Midbrain (tissue), 1 donor: ENCODE measurements around the gene CFAP65.
A peak's percentile ranks its signal among the peaks of the same experiment; 100 is the strongest.

Experiments used
- DNase-seq: peaks from one replicate; lab custom pipeline; 2025; lab: John Stamatoyannopoulos, UW

Gene CFAP65

DNA sequence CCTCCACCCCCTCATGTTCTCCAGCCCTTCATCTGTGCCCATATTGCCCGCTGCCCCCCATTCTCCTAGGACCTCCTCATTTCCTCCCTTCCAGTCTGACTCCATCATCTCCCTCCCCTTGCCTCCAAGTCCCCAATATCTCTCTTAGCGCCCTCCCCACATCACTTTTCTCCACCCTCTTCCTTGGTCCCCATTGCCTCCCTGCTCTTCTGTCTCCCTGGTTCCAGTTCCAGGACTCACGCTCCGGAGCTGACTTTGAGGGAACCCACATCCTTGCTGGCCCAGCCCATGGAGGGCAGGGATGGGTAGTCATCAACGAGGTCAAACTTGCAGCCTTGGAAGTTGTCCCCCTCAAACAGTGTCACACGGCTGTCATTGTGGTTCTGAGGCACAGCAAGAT is 50.7 kb downstream of the CFAP65 start:
- no peak for DNase-seq

- DNase-seq = no peak
These were observed 51.3 kb downstream of the CFAP65 start for GRCh38 chr2:218990052-218990451.

DNA sequence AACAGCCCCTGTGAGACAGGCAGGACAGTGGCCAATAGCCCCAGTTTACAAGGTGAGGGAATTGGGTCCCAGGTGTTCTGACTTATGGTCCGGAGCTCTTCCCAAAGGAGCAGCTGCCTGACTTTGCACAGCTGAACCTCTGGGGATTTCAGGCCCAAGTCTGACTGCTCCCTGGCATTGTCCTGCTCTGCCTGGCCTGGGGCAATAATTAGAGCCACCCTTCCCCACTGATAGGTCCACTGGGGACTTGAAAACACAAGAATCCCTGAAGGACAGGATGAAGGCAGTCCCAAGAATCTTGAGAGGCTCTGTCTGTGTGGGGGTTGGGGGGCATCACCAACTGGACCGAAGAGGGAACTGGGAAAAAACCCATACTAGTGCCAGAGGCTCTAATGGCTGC is 52.7 kb downstream of the CFAP65 start:
- no peak for DNase-seq

GRCh38 chr2:218988164-218988563 is 53.2 kb downstream of the CFAP65 start:
- no peak for DNase-seq

GRCh38 chr2:218986148-218986761 is 55.1 kb downstream of the CFAP65 start:
- no peak for DNase-seq

DNA sequence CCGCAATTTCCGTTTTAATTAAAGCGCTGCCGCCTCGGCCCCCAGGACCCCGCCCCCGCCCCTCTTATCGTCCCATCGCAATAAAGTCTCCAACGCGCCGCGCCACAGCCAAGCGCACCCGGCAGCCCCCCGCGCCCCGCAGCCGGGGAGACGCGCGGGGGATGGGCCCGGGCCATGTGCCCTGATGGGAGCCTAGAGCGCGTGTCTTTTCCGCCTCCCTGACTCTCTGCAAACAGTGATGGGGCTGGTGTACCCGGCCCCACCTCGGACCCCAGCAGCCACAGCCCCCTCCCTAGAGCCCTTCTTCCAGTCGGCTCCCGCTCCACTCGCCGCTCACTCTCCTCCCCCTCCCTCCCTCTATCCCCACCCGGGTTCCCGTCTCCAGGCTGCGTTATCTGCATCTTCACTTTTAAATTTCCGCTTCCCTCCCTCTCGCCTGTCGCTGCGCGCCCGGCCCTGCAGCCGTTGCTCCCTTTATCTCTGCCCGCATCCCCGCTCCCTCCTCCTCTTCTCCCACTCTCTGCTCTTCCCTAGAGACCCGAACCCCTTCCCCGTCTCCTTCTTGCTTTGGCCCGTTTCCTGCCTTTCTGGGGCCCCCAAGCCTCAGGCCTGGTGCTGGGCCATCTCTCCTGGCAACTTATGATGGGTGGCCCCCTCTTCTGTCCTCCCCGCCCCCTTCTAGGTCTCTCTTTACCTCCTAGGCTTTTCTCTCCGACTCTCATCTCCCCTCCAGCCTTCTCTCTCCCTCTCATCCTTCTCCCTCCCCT is 55.8 kb downstream of the CFAP65 start:
- DNase-seq = no peak

DNA sequence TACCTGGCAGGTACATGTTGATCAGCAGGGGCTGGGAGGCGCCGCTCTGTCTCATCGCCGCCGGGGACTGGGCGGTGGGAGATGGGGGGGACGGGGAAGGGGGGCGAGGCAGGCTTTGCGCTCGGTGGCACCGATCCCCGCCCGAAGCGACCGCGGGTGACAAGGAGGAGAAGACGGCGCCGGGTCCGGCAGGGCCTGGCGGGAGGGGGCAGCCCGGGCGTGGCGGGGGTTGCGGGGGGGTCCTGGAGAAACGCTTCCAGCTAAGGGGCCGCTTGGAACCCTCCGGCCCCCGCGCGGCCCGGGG is 56.3 kb downstream of the CFAP65 start, which contains the start of gene FEV:
Gene FEV (minus strand): TSS at position 164 of the 304 bp plus-strand sequence. CDS start 109 bp downstream, at position 55.
- no peak for DNase-seq

DNA sequence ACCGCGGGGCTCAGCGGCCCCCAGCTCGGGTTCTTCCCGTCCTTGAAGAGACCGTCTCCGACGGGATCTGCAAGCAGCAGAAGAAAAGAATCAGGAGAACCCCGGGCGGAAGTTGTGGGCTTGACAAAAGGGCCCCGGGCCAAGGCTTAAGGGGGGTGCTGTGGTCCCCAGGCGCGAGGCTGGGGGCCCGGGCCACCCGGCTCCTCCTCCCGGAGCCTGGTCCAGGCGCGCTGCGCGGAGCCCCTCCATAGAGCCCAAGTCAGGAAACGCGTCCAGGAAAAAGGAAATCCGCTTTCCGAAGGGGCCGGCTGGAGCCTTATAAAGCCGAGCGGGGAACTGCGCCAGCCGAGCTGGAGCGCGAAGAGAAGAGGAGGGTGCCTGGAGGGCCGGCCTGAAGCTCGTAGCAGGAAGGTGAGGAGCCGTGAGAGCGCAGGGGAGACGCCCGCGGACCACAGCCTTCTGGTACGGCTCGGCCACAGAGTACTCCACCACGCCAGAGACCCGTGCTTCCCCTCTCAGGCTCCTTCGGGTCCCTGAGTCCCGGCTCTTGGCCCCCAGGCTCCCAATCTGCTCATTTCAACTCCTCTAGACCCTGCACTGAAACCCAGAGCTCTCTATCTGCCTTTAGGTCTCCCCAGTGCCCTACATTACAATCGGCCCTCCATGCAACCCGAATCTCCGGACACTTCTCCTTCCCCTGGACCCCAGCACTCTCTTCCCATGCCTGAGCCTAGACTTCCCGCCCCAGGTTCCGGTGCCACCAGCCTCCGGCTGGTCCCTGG is 56.9 kb downstream of the CFAP65 start:
- DNase-seq = no peak

DNA sequence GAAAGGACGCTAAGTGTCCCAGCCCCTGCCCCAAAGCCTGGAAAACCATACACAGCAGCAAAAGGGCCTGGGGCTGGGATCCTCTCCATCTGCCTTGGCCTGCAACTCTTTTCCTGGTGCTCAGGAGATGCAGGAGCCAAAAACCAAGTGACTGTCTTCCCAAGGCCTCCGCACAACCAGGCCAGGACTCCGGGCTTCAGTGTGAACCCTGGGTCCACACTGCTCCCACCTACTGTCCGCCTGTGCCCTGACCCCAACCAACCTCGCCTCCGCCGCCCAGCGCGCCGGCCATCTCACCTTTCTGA is 57.4 kb downstream of the CFAP65 start:
- DNase-seq = no peak

DNA sequence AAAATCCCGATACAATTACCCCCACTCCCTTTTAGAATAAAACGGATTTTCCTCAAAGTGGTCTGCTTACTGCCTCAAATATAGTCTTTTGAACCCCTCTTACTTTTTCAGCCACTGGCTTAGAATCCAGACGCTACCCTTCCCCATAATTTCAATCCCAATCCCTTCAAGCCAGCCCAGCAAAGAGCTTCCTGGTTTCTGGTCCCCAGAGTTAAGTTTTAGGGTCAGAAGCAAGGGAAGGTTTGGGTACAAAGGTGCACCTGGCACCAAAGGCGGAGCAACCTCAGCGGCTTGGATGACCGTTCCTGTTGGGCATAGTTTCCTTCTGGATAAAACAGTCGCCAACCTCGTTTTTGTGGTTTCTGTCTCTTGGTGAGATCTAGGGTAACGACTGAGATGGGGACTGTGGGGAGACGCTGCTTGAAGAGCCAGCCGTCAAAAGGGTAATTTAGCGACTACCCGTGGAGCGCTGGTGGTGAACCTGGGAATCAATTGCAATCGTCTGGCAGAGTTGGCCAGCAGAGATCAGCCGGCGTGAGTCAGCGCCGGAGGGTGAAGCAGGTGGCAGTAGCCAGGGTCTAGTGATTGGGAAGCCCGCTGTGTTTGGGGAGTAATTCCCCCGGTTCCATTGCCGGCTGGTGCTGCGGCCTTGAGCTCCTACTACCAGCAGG is 57.9 kb downstream of the CFAP65 start:
- DNase-seq = no peak

DNA sequence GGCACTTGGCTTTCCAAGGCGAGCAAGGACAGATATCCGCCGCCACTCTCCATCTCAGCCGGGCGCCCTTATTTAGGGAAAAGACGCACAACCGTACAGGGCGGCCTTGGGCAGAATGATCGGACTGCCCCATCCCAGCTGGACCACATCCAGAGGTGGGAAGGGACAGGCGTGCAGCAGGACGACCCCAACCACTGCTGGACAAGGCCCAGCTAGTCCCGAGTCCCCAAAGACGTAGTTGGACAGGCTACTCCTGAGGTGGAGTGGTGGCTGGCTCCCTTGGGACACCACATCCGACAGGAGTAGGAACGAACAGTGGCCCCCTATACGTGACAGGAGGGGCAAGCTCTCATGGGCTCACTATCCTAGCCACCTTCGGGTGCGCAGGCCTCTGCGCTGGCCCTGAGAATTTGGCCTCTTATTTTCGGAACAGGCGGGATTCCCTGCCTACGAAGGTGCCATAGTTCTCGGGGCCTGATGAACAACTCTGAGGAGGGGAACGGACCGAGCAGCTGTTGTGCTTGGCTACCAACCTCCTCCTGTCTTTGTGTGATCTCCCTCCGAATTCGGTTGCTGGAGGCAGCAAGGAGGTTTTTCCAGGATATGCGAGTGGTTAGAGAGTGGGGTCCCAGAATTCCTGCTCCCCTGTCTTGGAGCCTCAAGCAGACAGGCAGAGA is 58.6 kb downstream of the CFAP65 start:
- DNase-seq = no peak

GRCh38 chr2:218981881-218982585 is 59.3 kb downstream of the CFAP65 start:
- DNase-seq = no peak

DNA sequence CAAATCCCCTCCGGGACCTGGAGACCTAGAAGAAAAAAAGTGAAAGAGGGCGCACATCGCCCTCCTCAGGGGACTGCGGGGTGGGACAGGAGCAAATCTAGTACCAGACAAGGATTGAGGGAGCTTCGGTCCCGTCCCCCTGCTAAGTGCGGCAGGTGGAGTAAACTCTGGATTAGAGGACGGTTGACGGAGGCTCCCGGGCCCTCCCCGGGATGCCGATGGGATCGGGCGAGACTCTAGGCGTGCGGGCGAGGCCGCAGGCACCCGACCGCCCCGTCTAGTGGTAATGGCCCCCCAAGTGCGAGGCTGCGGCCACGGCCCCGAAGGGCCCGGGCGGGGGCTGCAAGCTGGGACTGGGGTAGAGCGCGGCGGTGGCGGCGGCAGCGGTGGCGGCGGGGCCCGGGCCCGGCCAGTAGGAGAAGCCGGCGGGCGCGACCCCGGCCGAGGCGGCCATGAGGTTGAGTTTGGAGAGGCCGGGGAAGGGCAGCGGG is 59.9 kb downstream of the CFAP65 start:
- DNase-seq = no peak

DNA sequence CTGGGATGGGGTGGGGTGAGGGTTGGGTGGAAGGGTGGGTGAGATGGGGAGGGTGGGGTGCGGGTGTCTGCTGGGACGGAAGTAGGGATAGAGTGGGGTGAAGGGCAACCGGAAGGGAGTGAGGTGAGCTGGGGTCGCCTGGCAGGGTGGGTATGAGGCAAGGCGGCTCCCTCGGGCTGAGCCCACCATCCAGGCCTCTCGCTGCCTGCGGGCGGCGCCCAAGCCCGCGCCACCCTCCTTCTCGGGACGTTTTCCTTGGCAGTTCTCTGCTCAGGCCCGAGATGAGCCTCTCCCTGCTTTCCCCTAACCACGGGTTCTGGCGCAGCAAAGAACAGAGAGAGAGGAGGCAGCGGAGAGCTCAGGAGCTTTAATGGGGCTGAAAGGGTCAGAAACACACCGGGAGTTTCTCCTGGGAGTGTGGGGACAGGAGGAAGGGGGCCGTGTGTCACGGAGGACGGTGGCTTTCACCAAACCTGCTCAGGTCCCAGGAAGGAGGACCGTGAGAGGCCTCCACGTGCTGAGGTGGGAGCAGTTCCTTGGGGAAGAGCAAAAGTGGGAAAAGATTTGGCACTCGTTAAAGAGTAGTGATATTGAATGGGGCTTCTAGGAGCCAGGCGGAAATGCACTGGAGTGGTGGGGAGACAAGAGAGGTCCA is 60.5 kb downstream of the CFAP65 start:
- no peak for DNase-seq

DNA sequence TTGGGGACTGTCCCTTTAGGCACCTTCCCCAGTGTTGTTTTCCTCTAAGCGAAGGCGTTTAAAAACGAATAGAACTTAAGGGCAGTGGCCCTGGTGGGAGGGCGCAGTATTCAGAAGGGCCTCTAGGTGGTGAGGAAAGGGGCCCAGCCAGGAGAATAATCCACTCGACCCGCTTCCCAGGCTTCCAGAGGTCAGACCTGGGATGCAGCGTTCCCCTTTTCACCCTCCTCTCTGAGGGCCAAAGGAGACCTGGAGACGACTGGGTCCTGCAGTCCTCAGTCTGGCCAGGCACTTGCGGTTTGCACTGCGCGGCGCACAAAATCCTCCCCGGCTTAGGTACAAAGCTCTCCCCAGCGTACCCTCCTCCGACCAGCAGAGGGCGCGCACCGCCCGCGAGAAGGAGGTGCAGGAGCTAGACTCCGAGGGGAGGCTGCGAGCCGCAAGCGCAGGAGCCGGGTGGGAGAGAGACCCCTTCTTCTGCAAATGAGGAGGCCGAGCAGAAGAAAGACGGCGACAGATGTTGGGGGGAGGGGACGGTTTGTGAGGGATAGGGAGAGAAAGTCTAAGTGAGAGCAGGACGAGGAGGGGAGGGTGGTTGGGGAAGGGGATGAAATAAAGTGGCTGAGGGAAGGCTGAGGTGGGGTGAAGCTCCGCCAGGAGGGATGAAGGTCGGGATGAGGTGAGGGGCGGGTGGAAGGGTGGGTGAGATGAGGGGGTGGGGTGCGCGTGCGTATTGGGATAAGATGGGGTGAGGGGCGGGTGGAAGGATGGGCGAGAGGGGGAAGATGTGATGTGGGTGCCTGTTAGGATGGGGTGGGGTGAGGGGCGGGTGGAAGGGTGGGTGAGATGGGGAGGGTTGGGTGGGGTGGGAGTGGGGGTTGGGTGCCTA is 61.2 kb downstream of the CFAP65 start:
- DNase-seq = peak; percentile 76

GRCh38 chr2:218975060-218975777 is 66.1 kb downstream of the CFAP65 start:
- no peak for DNase-seq

- no peak for DNase-seq
These were observed 70.4 kb downstream of the CFAP65 start for GRCh38 chr2:218970894-218971293.

GRCh38 chr2:218964041-218964771 is 77.1 kb downstream of the CFAP65 start:
- DNase-seq = no peak
